Measurements from ENCODE around the gene AHNAK.

The AHNAK gene

GRCh38 chr11:62506413-62507124, 40.0 kb downstream of the AHNAK start:
- no peak overlapping the region for H3K4me3 ChIP-seq (ENCODE audit: low read length)
- no peak for DNase-seq (ENCODE audit: low read depth)
- no peak for TF ChIP-seq CTCF (conservative IDR thresholded peaks at IDR 0.05; ENCODE audit: low read depth, low read length)

GRCh38 chr11:62505440-62506091, 41.0 kb downstream of the AHNAK start:
- no peak for DNase-seq (ENCODE audit: low read depth)
- peak overlapping the region; percentile 17 for H3K4me3 ChIP-seq (ENCODE audit: low read length)
- TF ChIP-seq CTCF (conservative IDR thresholded peaks at IDR 0.05; ENCODE audit: low read depth, low read length), result no peak

GRCh38 chr11:62505059-62505439, 41.6 kb downstream of the AHNAK start:
- no peak for DNase-seq (ENCODE audit: low read depth)
- no peak for TF ChIP-seq CTCF (conservative IDR thresholded peaks at IDR 0.05; ENCODE audit: low read depth, low read length)
- H3K4me3 ChIP-seq (ENCODE audit: low read length), result no peak overlapping the region

- no peak overlapping the region for H3K4me3 ChIP-seq (ENCODE audit: low read length)
- no peak for TF ChIP-seq CTCF (conservative IDR thresholded peaks at IDR 0.05; ENCODE audit: low read depth, low read length)
- no peak for DNase-seq (ENCODE audit: low read depth)
Measured at GRCh38 chr11:62504158-62504973, 42.2 kb downstream of the AHNAK start.

GRCh38 chr11:62502030-62502730, 44.4 kb downstream of the AHNAK start:
- no peak overlapping the region for H3K4me3 ChIP-seq (ENCODE audit: low read length)
- no peak for DNase-seq (ENCODE audit: low read depth)
- no peak for TF ChIP-seq CTCF (conservative IDR thresholded peaks at IDR 0.05; ENCODE audit: low read depth, low read length)

- no peak overlapping the region for H3K4me3 ChIP-seq (ENCODE audit: low read length)
- TF ChIP-seq CTCF (conservative IDR thresholded peaks at IDR 0.05; ENCODE audit: low read depth, low read length), result no peak
- peak; percentile 68 for DNase-seq (ENCODE audit: low read depth)
Measured at GRCh38 chr11:62501432-62501891, 45.1 kb downstream of the AHNAK start.

Measured in retinal pigment epithelial cell (primary cell).